ENCODE measurements around the gene GNAO1. TPM values are rescaled to one million over a fixed set of nuclear protein-coding genes. Genes with fewer than 3 reads are reported as not detected.

Gene GNAO1
- total and polyA plus RNA-seq, 9 of the 15 experiments (the other 6 are each of a cell fraction or from before 2014, with no cell fraction given): 0.07 to 0.42 (median 0.08) TPM; not detected in 5

GRCh38 chr16:56314244-56314850, 123.1 kb downstream of the GNAO1 start (continued):
- TF ChIP-seq CHD7 (IDR thresholded peaks at IDR 0.05; ENCODE audit: low read depth, low read length) (no peak), LEF1 (IDR thresholded peaks at IDR 0.05) (no peak), RBFOX2 (IDR thresholded peaks at IDR 0.05; ENCODE audit: low read depth, low read length) (0 out of 2 replicates have a peak, but pooled peaks have one; percentile 24), RBM22 (IDR thresholded peaks at IDR 0.05; ENCODE audit: low read depth, low read length, poor library complexity, severe bottlenecking) (no peak), POLR2H (tag; IDR thresholded peaks at IDR 0.05; ENCODE audit: low read depth) (no peak), SAFB2 (IDR thresholded peaks at IDR 0.05; ENCODE audit: borderline replicate concordance, low read depth, low read length, severe bottlenecking) (no peak), TRIM24 (IDR thresholded peaks at IDR 0.05) (peak; percentile 8 to 45; a peak in 2 of 4 replicates), E2F4 (CRISPR knock-in tag; IDR thresholded peaks at IDR 0.05; ENCODE audit: low read depth) (no peak), ZNF316 (IDR thresholded peaks at IDR 0.05) (no peak), ZNF395 (CRISPR knock-in tag; IDR thresholded peaks at IDR 0.05) (peak; percentile 73; the same call in 1 of the 2 replicates), NR2C2 (CRISPR knock-in tag; IDR thresholded peaks at IDR 0.05) (no peak), NR2C2 (tag; IDR thresholded peaks at IDR 0.05) (no peak)
